Mononuclear cell (primary cell): Measurements from ENCODE around the gene MYO16. TPM values are rescaled to one million over a fixed set of nuclear protein-coding genes. Genes with fewer than 3 reads are reported as not detected.

ENCODE experiments used
- H3K27me3 ChIP-seq: 2 replicates; pipeline ENCODE4 v1.6.0; 2011; ENCODE audit warnings: low read length, control low read depth; ENCODE audit not compliant: insufficient read depth
- H3K4me1 ChIP-seq: 2 replicates; pipeline ENCODE4 v1.5.1; 2011; ENCODE audit warnings: mild to moderate bottlenecking, low read length, control low read depth; ENCODE audit not compliant: insufficient read depth
- H3K4me3 ChIP-seq: 2 replicates; pipeline ENCODE4 v1.5.1; 2011; ENCODE audit warnings: mild to moderate bottlenecking, low read length, moderate library complexity
- H3K9me3 ChIP-seq: 2 replicates; pipeline ENCODE4 v1.5.1; 2011; ENCODE audit warnings: low read depth, mild to moderate bottlenecking, control low read depth, low read length
- total RNA-seq: library from RNA; depleted of rRNA; stranded (reverse); fragments of >200 nt; gene quantifications from one replicate; pipeline ENCODE4 v1.2.3, GENCODE V29; 2012

The MYO16 gene
- total RNA-seq, 1 donor: 0.94 TPM

DNA sequence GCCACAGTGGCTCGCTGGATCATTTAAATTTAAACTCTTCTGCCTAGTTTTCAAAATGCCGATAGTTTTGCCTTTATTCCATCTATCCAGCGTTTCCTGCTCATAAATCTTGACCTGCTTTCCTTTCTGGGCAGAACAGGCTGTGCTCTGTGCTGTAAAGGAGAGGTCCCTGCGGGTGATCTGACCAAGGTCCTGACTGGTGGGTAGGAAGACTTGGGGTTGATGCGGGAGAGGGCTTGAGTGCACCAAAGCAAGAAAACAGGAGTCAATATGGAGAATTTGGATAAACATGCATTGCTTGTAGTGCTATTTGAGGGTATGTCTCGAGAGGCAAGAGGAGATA, 533.6 kb downstream of the MYO16 start:
- Histone ChIP-seq H3K27me3 (no peaks in the 10 kb centered on the region), H3K4me3 (no peak overlapping the region), H3K4me1 (peaks cover 9% of the 10 kb centered on the region), H3K9me3 (no peaks in the 10 kb centered on the region)

DNA sequence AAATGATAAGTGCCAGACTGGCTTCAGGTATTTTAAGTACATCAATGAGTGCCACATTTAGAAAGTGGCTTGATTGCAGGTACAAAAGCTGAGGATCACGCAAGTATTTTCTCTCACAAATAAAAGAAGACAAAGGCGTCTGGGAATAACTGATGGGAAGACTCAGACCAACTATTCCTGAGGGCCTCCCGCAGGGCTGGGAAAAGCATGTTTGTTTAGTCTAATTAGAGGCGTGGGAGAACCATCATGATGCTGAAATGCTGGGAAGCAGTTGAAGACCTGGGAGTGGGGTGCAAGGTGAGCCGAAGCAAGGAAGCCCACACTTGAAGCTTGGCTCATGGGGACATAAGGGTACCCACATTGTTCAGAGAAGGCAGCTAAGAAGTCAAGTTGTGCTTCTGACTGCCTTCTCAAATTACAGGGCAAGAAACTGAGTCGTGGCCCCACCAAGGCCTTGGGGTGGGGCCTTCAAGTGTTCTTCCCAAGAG, 536.0 kb downstream of the MYO16 start:
- Histone ChIP-seq H3K4me1 (peaks cover 9% of the 10 kb centered on the region), H3K9me3 (no peaks in the 10 kb centered on the region), H3K4me3 (no peak overlapping the region), H3K27me3 (no peaks in the 10 kb centered on the region)

DNA sequence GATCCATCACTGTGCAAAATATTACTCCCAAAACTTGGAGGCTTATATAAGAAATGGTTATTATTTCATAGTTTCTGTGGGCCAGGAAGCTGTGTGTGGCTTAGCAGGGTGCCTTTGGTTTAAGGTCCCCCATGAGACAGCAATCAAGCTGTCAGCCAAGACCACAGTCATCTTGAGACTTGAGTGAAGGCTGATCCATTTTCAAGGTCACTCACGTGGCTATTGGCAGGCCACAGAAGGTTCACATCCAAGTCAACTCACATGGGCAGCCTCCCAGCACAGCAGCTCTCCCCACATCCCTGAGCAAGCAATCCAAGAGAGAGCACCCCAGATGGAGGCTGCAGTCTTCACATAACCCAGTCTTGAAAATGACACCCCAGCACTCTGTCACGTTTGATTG, 537.4 kb downstream of the MYO16 start:
- peaks cover 8% of the 10 kb centered on the region for H3K4me1 ChIP-seq
- no peaks in the 10 kb centered on the region for H3K27me3 ChIP-seq
- no peaks in the 10 kb centered on the region for H3K9me3 ChIP-seq
- no peak overlapping the region for H3K4me3 ChIP-seq

DNA sequence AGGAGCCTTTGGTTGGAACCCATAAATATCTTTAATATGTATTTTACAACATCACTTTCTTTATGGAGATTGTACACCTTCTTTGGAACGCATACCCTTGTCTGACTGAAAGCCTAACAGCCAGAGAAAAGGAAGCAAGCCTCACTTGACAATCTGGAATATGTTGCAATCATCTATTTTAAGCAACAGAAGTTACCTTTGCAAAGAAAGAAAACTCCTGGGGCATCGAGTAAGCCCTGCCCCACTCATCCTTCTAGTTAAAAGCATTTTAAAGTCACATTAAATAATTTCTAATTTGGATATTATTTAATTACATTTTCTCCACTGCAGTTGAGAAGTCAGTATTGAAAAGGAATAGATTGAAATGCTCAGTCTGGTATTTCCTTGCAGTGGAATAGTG, 542.7 kb downstream of the MYO16 start:
- Histone ChIP-seq H3K4me3 (no peak overlapping the region), H3K27me3 (no peaks in the 10 kb centered on the region), H3K4me1 (no peaks in the 10 kb centered on the region), H3K9me3 (no peaks in the 10 kb centered on the region)

DNA sequence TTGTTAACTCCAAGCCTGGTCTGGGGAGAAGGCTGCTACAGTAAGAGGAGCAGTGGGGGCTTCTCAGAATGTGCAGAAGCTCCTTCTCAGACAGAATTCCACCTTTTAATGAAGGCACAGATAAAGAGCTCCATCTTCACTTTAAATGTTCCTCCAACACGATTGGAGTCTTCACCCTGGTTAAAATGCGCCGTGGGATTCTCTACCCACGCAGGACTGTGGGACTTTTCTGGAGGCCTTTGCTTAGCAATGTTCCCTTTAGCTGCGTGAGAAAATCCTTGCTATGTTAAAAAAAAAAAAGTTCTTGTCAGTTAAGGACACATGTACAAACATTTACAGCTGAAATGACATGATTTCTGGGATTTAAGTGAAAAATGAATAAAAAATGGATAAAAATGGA, 546.3 kb downstream of the MYO16 start:
- H3K4me1 ChIP-seq: no peaks in the 10 kb centered on the region
- H3K27me3 ChIP-seq: no peaks in the 10 kb centered on the region
- no peak overlapping the region for H3K4me3 ChIP-seq
- H3K9me3 ChIP-seq: no peaks in the 10 kb centered on the region

DNA sequence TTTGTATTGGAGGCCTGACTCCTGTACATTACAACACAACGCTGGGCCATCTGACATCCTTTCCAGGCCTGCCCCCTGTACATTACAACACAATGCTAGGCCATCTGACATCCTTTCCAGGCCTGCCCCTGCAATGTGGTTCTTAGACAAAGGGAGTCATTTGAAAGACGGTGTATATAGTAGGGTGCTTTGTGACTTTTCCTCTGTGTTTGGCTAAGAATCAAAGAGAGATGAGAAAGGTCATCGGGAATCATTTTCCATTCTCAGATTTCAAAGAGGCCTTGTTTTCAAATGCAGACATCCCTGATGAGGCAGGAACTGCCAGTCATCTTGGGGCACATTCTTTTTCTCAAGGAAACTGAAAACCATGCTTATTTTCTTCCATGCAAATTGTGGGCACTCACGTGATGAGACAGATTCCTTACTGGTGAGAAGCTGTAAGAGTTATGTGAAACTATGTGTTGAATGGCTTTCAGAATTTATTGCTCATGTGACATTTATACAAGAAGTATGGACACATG, 551.6 kb downstream of the MYO16 start:
- no peaks in the 10 kb centered on the region for H3K4me1 ChIP-seq

DNA sequence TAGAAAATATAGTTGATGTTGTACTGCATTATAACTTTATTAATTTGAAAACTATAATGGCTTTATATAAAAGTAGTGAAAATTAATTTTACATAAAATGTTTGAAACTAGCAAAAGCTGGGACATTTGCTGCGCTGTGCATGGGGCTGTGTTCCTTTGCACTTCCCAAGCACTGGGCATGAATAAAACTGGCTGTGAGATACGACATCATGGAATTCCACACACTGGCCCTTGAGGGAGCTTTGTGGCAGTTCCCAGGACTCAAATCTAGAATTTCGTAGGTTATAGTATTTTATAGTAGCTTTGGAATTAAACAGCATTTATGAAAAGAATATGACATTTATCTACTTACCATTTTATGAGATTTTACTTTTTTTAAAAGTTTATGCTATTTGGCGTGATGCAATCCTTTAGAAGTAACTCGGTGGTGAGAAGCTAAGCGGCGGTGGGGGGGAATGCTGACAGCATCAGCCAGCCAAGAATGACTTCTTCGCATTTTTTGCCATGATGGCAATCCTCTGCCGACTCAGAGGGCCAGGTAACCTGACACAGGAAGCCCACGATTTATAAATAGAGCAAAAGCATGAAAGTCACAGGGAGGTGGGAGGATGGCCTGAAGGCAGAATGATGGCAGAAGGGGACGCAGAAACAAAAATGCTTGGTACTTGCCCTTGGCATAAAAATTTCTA, 553.5 kb downstream of the MYO16 start:
- peaks cover 5% of the 10 kb centered on the region for H3K27me3 ChIP-seq
- no peak overlapping the region for H3K4me3 ChIP-seq
- H3K9me3 ChIP-seq: no peaks in the 10 kb centered on the region
- H3K4me1 ChIP-seq: no peaks in the 10 kb centered on the region

More for the DNA sequence above, 551.6 kb downstream of the MYO16 start:
- no peak overlapping the region for H3K4me3 ChIP-seq
- no peaks in the 10 kb centered on the region for H3K9me3 ChIP-seq
- H3K27me3 ChIP-seq: peaks cover 5% of the 10 kb centered on the region

DNA sequence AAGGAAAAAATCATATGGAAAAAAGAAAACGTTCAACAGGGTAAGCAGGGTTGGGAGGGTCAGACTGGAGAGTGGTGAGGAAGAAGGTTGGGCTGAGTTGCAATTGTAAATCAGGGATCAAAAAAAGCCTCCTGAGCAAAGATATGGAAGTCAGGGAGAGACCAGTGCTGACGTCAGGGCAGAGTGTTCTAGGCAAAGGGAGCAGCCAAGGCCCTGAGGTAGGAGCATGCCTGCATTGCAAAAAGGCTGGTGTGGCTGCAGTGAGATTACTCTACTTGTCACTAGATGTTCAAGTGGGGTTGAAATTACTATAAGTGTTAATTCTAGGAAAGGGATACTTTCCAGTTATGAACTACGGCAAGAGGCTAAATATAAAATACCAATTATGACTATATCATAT, 562.0 kb downstream of the MYO16 start:
- no peaks in the 10 kb centered on the region for H3K4me1 ChIP-seq
- no peaks in the 10 kb centered on the region for H3K27me3 ChIP-seq
- H3K4me3 ChIP-seq: no peak overlapping the region
- H3K9me3 ChIP-seq: no peaks in the 10 kb centered on the region

DNA sequence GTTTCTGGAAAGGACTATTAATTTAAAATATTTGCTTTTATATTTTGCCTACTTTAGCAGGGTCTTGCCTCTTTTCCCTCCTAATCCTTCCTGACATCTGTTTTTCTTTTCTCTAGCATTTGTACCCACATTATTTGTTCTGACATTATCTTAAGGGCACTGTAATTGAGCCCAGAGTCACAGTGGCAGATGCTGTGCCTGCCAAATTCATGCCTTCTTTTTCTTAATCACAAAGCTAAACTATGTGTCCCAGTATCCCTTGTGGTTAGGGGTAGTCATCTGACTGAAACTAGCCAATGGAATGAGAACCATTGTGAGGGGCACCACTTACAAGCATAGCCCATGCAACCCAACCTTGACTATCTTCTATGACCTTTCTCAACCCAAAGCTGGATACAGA, 562.9 kb downstream of the MYO16 start:
- Histone ChIP-seq H3K4me1 (no peaks in the 10 kb centered on the region), H3K27me3 (no peaks in the 10 kb centered on the region), H3K4me3 (no peak overlapping the region), H3K9me3 (no peaks in the 10 kb centered on the region)

DNA sequence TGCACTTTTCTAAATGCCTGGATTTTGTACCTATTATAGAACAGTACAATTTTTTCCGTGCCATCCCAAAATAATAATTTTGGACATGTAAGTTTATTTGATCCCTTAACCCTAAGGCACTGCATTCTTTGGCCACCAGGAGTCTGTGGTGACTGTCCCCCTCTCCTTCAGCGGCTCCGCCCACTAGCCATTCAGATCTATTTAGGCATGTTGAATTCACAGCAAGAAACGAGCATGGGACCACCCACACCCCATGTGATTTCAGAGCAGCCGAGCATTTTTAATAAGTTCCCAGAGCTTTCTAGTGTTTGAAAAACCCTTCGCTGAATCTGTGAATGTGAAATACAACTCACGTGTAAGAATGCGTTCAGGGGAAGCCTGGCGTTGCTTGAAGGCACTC, 567.5 kb downstream of the MYO16 start:
- H3K4me3 ChIP-seq: no peak overlapping the region
- H3K27me3 ChIP-seq: peaks cover 3% of the 10 kb centered on the region
- H3K9me3 ChIP-seq: no peaks in the 10 kb centered on the region
- no peaks in the 10 kb centered on the region for H3K4me1 ChIP-seq

DNA sequence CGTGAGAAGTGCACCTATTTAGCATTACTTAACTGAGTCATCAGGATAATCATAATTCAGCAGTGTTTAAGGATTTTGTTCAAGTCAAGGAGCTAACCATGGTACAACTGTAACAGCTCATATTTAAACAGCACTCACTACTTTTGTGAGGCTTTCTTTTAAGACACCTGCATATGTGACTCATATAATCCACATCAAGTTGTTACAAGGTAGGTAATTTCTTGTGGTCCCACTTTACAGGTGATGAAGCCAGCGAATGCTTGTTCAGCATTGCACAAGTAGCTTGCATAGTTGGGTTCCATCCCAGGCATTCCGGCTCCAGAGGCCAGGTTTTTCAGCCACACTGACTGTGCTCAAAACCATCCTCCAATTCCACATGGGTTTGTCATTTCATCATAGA, 569.2 kb downstream of the MYO16 start:
- no peaks in the 10 kb centered on the region for H3K9me3 ChIP-seq
- peaks cover 3% of the 10 kb centered on the region for H3K27me3 ChIP-seq
- no peaks in the 10 kb centered on the region for H3K4me1 ChIP-seq
- no peak overlapping the region for H3K4me3 ChIP-seq

DNA sequence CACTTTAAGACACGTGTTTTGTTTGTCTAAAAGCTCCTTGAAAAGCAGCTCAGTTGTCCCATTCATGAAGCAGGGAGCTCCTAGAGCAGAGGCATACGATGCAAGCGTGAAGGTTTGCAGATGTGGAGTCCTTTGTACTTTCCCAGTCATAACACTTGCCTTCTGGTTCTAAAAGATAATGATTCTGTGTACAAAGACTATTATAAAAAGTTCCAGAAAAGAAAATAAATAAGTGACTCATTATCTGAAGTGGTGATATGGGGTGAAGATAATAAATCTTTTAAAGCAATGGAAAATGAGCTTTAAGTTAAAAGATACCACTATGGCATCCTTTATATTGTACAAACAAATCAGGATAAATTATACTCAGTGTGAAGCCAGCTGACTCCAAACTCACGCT, 569.9 kb downstream of the MYO16 start:
- no peaks in the 10 kb centered on the region for H3K9me3 ChIP-seq
- no peaks in the 10 kb centered on the region for H3K4me1 ChIP-seq
- peaks cover 3% of the 10 kb centered on the region for H3K27me3 ChIP-seq
- no peak overlapping the region for H3K4me3 ChIP-seq

DNA sequence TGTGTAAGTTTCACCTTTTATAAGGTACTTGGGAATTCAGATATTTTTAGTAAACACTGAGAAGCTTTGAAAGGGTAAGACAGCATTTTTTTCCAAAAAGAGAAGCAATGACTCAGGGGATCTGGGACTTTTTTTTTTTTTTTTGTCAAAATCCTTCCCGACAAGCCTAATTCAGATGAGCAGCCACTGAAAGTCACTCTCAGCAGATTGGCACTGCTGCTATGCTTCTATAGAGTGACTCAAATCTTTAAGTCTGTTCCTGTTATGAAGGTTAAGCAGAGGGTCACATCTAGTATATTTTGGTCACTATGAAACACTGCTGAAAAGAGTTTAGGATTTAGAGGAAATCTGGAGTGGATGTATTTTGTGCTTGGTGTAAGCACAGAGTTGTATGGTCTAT, 571.1 kb downstream of the MYO16 start:
- H3K9me3 ChIP-seq: no peaks in the 10 kb centered on the region
- H3K4me1 ChIP-seq: no peaks in the 10 kb centered on the region
- H3K27me3 ChIP-seq: peaks cover 3% of the 10 kb centered on the region
- H3K4me3 ChIP-seq: no peak overlapping the region

DNA sequence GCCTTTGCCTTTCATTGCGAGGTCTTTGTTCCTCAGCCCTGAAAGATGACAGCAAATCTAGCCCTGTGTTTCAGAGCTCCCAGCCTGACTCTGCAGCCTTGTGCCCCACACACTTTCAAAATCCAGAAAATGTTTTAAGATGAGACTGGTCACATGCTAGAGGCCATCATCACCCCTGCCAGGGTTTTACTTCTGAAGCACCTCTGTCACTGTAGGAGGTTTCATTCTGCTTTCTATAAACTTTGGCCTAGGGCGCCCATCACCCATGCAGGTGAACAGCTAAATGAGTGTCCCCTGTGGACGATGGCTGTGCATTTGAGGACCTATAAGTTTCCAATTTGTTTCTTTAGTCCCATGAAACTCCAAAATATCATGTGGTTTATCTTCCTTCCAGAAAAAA, 574.2 kb downstream of the MYO16 start:
- no peaks in the 10 kb centered on the region for H3K9me3 ChIP-seq
- H3K4me1 ChIP-seq: no peaks in the 10 kb centered on the region
- peaks cover 2% of the 10 kb centered on the region for H3K27me3 ChIP-seq
- H3K4me3 ChIP-seq: no peak overlapping the region

DNA sequence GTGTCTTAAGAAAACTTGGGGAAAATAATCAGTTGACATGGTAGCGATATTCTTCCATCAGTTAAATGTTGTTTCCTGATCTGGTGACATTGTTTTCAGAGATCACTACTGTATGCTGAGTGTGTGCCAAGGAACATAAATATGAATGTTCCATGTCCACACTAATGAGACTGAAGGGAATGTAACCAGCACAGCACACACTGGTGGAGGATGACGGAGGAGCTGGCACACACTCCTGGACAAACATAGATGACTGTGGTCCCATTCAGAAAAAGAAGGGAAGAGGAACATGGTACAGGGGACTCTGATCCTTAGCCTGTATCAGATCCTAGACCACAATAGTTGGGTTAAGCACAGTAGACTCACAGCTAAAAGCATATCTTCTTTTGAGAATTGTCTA, 574.8 kb downstream of the MYO16 start:
- no peaks in the 10 kb centered on the region for H3K9me3 ChIP-seq
- H3K4me3 ChIP-seq: no peak overlapping the region
- H3K27me3 ChIP-seq: no peaks in the 10 kb centered on the region
- H3K4me1 ChIP-seq: no peaks in the 10 kb centered on the region

DNA sequence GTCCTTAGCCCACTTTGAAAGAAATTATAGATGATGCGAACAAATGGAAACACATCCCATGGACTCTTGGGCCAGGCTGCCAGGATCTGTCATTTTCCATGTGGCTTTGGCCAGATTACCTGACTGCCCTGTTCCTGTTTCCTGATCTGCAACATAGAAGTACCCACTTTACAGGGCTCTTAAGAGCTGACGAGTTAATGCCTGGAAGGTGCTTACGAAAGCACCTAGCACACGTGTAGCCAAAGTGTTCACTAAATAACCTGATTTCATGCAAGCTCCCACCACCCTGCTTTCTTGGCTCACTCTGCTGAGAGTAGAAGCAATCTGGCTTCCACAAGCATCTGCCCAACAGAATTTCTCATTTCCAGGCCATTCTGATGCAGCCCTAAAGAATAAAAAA, 575.2 kb downstream of the MYO16 start:
- Histone ChIP-seq H3K4me3 (no peak overlapping the region), H3K4me1 (no peaks in the 10 kb centered on the region), H3K27me3 (no peaks in the 10 kb centered on the region), H3K9me3 (no peaks in the 10 kb centered on the region)
